Stomach (tissue), 4 donors: ENCODE data around the gene RFTN1.

Source experiments
- EP300 ChIP-seq: sonication (generic); formaldehyde crosslinking; IDR thresholded peaks from one replicate; pipeline ENCODE4 v1.6.1; 2017; ENCODE audit warnings: antibody characterized with exemption
- POLR2A ChIP-seq, 4 donors: fragments of 450-650 bp; IDR thresholded peaks; one replicate each; pipeline ENCODE4 v1.6.1; 2016; ENCODE audit warnings: antibody characterized with exemption in 4 of 4, control low read depth in 2 of 4, mild to moderate bottlenecking in 1 of 4, moderate library complexity in 1 of 4

- TF ChIP-seq POLR2A (IDR thresholded peaks at IDR 0.05) (no peak), EP300 (no peak)
Observed at GRCh38 chr3:16474920-16475319, 38.6 kb downstream of the RFTN1 start.
